Brain pericyte (primary cell): ENCODE measurements around the gene CLCA2.

Experiments
- DNase-seq: peaks from one replicate; pipeline ENCODE4 v3.0.0-alpha.2; 2012; ENCODE audit warnings: low read depth, low spot score

CLCA2 gene, protein sequence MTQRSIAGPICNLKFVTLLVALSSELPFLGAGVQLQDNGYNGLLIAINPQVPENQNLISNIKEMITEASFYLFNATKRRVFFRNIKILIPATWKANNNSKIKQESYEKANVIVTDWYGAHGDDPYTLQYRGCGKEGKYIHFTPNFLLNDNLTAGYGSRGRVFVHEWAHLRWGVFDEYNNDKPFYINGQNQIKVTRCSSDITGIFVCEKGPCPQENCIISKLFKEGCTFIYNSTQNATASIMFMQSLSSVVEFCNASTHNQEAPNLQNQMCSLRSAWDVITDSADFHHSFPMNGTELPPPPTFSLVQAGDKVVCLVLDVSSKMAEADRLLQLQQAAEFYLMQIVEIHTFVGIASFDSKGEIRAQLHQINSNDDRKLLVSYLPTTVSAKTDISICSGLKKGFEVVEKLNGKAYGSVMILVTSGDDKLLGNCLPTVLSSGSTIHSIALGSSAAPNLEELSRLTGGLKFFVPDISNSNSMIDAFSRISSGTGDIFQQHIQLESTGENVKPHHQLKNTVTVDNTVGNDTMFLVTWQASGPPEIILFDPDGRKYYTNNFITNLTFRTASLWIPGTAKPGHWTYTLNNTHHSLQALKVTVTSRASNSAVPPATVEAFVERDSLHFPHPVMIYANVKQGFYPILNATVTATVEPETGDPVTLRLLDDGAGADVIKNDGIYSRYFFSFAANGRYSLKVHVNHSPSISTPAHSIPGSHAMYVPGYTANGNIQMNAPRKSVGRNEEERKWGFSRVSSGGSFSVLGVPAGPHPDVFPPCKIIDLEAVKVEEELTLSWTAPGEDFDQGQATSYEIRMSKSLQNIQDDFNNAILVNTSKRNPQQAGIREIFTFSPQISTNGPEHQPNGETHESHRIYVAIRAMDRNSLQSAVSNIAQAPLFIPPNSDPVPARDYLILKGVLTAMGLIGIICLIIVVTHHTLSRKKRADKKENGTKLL

DNA sequence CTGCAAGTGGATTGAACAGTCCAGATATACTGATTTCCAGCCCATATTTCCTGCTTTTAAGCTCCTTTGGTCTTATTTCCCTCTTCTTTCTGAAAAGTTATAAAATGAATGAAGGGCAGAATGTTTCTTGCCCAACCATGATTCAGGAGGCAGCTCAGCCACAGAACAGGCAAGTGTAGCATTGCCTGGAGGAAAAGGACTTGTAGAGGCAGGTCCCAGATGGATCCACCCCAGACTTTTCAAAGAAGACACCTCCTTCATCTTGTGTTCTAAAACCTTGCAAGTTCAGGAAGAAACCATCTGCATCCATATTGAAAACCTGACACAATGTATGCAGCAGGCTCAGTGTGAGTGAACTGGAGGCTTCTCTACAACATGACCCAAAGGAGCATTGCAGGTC lies at the start of gene CLCA2:
CLCA2 (plus strand) TSS at position 299 of the 400 bp plus-strand sequence; CDS start at position 376, 77 bp downstream.
- no peak for DNase-seq

GRCh38 chr1:86375688-86376087 lies 48.3 kb upstream of the CLCA2 start:
- no peak for DNase-seq

GRCh38 chr1:86377341-86377740 lies 46.6 kb upstream of the CLCA2 start:
- DNase-seq: no peak

DNA sequence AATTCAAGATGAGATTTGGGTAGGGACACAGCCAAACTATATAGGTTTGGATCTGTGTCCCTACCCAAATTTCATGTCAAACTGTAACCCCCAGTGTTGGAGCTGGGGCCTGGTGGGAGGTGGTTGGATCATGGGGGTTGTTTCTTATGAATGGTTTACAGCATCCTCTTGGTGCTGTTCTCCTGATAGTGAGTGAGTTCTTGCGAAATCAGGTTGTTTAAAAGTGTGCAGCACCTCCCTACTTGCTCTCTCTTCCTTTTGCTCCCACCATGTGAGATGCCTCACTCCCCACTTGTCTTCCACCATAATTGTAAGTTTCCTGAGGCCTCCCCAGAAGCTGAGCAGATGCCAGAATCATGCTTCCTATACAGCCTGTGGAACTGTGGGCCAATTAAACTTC lies 45.2 kb upstream of the CLCA2 start:
- no peak for DNase-seq

- DNase-seq: peak; percentile 53
Observed at GRCh38 chr1:86380257-86380861, 43.6 kb upstream of the CLCA2 start.

DNA sequence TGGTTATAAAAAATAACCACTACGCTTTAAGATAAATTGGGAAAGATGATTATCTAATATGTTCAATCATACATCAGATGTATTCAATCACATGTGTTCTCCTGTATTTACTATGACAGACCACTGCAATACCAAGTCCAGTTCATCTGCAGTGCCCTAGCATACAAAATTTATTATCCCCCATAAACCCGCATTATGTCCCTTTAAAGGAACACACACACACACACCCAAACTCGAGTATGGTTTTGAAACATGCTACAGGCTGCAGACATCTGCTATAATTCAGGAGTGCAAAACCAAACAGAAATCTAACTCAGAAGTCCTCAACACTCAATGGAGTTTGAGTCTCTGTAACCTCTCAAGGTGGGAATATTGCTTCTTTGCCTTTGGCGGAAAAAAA lies 42.7 kb upstream of the CLCA2 start:
- DNase-seq: no peak

DNA sequence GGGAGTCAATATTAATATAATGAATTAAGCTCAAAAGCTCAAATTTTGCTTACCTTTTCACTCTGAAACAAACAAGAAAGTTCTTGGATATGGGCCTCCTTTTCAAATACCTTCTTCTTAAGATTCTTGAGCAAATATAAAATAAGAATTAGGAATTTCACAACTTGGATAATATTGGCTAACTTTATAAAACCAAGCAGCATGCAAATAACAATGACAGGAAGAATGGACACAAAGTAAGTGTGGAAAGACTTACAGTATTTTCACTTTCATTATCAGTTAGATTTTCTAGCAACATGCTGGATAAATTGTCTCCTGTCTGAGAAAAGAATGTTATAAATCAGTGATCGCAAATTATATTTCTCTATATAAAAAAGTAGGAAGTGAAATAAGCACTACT lies 41.1 kb upstream of the CLCA2 start:
- no peak for DNase-seq

DNA sequence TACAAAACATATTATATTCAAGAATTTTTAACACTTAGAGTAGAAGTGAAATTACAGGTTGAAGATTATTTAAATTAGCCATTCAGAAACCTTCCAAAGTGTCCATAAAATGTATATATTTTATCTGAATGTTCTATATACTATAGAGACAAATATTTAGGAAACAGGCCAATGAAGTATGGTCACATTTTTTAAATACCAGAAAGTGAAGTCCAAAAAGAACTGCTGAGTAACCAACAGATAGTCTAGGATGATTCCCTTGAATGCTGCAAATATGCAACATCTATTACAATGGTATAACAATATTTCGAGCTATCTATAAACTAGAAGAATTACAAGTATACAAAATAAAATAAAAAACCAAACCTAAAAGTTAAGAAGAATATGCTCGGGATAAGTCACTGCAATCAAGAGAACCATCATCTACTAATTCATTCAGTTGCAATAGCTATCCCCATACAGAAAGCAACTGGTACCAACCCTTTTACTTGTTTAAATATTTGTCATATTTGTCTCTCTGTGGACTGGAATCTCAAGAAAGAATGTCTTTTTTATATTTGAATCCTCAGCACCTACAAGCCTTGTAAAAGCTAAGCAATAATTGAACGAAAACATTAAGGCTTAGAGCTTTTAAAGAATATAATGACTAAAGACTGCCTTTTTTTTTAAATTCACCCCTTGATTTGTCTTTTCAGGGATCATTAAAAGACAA lies 35.9 kb upstream of the CLCA2 start:
- DNase-seq: no peak

DNA sequence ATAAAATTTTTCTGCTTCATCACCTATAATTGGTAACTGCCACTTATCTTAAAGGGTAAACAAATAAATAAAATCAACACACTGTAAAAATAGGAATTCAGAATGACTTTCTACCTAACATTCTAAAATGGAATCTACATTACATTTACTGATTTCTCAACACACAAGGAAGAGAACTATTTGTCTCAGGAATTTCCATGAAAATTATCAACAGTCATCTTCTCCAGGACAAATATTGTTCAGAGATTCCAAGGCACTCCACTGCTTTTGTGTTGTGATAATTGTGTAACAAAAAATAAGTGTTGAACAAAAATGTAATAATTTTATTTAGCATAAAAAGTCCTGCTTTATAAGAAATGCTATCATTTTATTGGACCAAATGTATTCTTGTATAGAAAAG lies 35.2 kb upstream of the CLCA2 start:
- DNase-seq: no peak

GRCh38 chr1:86389307-86389706 lies 34.7 kb upstream of the CLCA2 start:
- no peak for DNase-seq

DNA sequence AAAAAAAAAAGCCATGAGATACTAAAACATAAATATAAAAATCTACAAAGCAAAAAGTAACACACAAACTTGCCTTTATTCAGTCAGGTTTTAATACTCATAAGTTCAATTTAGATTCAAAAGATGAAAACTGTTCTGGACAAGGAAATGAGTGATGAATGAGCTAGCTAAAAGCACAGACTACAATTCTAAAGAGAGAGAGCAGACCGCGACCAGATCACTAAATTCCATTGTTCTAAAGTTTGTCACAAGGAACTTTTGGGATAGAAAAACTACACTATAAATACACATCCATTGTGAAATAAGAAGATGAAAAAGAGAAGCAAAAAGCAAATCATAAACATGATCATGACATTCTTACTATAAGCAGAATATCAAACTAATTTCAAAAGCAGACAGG lies 29.6 kb upstream of the CLCA2 start:
- no peak for DNase-seq

- DNase-seq: peak; percentile 45
Observed at GRCh38 chr1:86395751-86396497, 28.0 kb upstream of the CLCA2 start, which contains the start of gene ODF2L. Gene ODF2L (minus strand): TSS chr1:86396323. CDS start chr1:86387027, 9,296 bp downstream.

DNA sequence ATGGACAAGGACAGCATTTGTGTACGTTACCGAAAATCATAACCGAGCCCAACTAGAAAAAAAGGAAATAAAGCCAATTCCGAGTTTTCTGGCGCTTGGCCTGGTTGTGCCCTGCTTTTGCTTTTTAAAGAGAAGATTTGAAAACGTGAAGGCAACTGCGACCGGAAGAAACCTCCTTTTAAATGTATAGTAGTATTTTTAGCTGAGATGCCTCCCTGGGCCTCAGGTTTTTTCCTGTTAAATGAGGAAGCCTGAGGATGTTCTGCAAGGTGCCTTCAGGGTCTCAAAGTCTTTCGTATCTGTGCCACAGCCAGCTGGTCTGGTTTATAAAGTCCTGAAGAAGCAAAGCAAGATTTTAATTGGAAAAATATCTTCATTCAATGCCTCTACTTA lies 27.5 kb upstream of the CLCA2 start:
- DNase-seq: no peak

GRCh38 chr1:86409416-86410021 lies 14.5 kb upstream of the CLCA2 start:
- DNase-seq: no peak

DNA sequence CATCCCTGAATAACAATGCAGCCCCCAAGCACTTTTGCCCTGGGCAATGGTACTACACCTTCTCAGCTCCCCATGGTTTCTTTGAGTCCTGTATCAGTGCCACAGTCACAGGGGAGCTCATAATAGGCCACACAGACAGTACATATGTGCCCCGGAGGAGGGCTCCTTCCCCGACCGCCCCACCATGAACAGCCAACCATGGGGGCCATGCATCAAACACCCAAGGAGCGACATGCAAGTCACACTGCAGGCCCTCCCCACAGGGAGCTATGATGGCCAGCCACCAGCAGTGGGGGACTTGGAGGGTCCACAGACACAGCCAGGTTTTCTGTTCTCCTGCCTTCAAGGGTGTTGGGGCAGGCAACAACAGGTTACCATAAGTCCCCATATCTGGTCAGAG lies 13.1 kb upstream of the CLCA2 start:
- DNase-seq: no peak

DNA sequence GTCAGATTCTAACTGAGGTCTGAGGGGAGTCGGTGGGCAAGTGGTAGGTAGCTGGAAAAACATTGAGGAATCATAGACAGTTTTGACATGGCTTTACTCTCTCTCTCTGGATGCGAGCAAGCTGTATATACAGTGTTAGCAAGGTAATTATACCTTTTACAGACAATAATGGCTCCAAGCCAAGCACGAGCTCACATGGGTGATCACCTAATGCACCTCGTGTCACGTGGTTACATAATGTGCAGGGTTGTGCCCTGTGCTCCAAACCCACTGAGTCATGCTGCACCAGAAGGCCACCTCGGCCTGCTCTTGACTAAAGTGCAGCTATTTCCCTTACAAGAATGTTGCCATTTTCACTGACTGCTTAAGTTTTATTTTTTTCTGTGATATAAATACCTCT lies 7.6 kb upstream of the CLCA2 start:
- DNase-seq: no peak

- DNase-seq: no peak
Observed at GRCh38 chr1:86419277-86419903, 4.6 kb upstream of the CLCA2 start.

GRCh38 chr1:86421601-86422280 lies 2.2 kb upstream of the CLCA2 start:
- DNase-seq: no peak

DNA sequence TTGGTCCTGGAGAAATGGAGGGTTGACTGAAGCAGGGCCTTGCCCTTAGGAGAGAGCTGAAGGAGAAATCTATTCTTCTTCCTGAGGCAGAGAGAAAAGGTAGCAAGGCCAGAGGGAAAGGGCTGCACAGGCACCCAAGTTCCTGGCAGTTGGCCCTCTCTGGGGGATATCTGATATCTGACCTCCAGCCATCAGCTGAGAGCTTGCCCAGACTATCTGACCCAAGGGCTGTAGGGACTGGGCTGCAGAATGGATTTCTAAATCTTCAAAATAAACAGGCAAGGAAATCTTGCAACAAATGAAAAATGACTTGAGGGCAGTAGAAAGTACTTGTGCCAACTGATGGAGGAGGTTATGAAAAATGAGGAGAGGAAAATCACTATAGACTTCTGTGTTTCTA lies 498 bp upstream of the CLCA2 start:
- DNase-seq: no peak
